T47D (cell line): ENCODE results near the gene NR6A1.

ENCODE experiments used
- DNase-seq, 2 experiments: peaks; one replicate each; pipeline versions ENCODE4 v3.0.0 to v3.0.0-alpha.2; 2011 to 2012; ENCODE audit warnings: low read depth in 1 of 2, low spot score in 1 of 2
- JUND ChIP-seq: IDR thresholded peaks from 2 replicates; pipeline ENCODE4 v1.6.1; 2012; ENCODE audit warnings: low read depth
- in situ Hi-C: cut with HindIII; loops from 2 replicates; pipeline ENCODE4 v1.10.0; 2016; ENCODE audit warnings: low sequenced_read_pairs, low pct_unique_long_range_greater_than_20kb

NR6A1 gene

DNA sequence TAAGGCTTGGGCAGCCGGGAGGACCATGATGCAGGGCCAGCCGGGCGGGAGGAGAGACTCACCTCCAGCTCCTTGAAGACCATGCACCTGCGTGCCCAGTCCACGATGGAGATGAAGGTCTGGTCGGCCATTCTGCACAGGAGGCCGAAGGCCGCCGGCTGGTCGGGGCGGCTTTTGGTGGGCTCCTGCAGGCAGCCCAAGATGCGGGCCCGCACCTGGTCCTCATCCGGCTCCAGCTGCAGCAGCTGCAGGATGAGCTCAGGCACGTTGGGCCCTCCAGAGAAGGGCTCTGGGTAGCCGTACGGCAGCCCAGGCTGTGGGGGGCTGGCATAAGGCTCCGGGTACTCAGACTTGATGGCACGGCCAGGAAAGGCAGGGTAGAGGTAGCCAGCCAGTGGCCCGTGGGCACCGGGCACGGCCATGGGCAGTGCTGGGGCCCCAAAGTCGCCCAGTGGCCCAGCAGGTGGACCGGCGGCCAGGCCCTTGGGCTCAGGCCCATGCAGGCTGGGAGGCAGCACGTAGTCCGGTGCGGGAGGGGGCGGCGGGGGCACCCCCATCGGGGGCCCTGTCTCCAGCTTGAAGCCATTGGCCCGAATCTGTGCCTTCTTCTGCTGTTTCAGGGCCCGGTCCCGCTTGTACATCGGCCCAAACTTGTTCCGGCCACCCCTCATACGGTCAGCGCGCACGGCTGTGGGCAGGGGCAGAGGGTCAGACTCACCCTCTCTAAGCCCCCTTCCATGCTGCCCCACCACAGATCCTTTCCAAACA lies 270.9 kb downstream of the NR6A1 start:
- in situ Hi-C loops: no loop called here
- DNase-seq: no peak
- no peak for TF ChIP-seq JUND

DNA sequence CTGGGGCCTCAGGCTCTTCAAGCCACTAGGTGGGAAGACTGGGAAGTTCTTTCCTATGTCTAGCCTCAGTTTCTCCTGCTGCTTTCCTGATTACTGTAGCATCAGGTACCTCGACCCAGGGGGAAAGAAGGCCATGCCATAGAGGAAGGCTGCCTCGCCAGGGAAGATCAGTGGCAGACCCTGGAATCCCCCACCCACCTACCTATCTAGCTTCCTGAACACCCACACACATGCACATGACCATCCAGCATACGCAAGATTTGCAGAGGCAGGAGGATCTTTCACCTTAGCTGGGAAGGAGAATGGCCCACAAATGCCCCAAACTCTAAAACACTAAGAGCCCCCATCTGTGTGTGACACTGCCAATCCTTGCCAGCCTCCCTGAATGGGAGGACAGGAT lies 271.9 kb downstream of the NR6A1 start:
- no peak for DNase-seq
- in situ Hi-C loops: no loop called here
- no peak for TF ChIP-seq JUND

DNA sequence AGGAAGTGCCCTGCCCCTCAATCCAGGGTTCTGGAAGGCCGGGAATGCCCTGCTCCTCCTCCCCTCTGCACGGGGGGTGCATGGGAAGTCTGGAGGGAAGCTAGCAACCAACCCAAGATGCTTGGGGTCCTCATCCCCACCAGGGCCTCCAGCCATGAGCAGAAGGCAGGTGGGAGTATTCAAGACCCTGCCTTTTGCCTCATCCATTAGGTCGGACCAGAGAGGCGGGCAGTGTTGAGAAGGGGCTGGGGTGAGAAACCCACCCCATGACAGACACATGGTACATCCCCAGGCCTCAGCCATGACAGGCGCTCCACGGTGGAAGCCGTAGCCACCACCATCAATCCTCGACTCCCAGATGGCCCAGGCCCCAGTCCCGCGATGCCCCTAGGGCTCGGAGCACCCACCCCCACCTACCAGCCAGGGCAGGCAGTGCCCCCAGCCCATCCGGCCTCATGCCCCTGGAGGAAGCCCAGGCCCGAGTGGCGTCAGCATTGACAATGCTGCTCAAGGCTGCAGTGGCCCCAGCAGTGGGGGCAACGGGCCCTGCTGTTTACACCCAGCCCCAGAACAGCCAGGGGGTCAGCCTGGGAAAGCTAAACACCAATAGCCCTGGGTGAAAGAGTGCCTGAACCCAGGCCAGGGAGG lies 272.5 kb downstream of the NR6A1 start:
- in situ Hi-C loops: no loop called here
- TF ChIP-seq JUND: no peak
- no peak for DNase-seq

DNA sequence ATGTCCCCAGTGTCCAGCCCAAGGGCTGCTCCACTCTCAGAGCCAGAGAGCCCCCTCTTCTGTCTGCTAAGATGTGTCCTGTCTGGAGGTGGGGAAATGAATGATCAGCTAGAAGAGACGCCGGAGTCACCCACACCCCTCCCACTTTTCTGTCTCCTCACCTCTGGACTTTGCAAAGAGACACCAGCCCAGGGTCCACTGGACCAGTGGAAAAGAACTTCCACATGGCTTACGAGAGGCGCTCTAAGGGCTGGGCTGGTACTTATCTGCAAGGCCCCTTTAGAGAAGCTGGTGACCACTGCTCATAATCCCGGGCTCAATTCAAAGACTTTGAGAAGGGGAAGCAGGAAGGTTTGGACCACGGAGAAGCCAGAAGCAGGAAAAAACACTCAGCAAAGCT lies 273.1 kb downstream of the NR6A1 start:
- no peak for TF ChIP-seq JUND
- no peak for DNase-seq
- in situ Hi-C loops: no loop called here

DNA sequence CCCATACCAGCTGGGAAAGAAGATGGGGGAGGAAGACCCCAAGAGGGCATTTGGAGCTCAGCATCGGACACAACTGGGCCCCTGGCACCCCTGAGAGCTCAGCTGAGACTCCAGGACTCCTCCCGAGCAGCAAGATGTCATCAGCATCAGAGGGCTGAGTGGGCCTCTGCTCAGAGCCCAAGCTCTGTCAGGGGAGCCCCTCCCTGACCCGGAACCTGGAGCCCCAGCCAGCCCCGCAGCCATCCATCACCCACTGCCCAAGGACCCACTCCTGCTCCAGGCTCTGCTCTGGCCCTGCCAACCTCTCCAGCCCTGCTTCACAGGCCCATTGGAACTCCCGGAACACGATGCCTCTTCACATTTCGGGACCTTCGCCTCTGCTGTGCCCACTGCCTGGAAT lies 273.7 kb downstream of the NR6A1 start:
- in situ Hi-C loops: no loop called here
- no peak for TF ChIP-seq JUND
- no peak for DNase-seq

DNA sequence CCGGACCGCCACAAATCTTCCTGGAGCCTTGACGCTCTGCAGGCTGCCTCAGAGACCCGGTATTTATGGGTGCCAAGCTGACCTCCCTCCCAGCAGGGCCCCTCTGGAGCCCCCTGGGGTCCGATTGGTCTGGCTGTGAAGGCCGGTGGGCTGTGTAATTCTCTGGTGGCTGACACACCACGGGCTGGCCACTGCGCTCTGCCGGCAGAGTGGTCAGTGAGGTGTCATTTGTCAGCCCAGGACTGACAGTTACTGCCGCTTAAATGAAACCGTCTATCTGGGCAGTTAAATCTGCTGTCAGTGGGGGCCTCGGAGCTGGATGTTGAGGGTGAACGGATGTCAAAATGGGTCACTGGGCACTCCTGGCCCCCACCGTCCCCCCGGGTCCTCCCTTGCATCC lies 274.6 kb downstream of the NR6A1 start:
- TF ChIP-seq JUND: no peak
- in situ Hi-C loops: no loop called here
- DNase-seq: no peak

DNA sequence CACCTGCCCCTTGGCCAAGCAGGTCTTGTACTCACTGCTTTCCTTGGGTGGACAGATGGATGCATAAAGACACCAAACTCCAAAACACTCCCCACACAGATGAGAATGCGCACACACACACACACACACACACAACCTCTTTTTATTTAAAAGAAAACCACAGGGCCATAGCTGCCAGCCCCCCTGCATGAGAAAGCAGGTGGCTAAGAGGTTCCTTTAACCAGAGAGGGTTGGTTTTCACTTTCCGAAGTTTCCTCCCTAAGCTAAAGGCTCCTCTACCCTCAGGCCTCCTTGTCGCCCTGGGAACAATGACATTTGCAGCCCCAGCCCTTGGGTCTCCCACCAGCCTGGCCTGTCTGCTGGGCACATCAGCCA lies 275.0 kb downstream of the NR6A1 start:
- DNase-seq: no peak
- TF ChIP-seq JUND: no peak

DNA sequence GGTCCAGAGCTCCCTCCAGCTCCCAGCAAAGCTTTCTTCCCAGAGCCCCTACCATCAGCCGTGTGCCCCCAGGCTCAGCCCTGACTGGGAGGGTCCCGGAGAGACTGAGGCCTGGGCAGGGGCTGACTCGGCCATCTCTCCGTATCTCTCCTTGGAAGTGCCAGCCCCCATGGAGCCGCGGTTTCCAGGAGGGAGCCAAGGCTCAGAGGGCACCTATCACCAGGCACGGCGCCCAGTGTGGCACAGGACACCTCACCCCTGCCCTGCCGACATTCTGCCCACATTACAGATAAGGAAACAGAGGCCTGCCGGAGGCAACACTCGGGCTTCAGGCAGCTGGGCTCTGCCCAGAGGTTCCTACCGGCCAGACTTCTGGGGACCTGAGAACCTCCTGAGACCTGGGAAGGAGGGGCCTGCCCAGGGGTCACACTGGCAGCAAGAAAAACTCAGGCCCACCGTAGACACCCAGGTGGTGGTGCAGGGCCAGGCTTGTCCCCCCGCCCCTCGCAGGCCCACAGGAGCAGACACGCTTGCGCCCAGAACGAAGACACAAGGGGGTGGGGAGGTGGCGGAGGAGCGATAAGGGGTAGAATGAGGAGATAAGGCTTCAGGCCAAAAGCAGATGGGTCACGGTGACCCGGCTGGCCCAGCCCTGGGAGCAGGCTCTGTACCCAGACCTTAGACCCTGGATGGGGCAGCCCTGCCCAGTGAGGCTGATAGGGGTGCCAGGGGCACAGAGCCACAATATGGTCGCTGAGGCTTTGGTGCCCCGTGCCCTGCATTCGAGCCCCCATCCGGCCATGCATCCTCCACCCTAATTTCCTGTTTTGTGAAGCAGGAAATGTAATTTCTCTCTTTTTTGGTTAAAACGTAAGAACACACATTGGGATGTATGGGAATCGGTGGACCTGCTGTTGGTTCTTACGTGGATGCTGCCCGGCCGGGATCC lies 275.7 kb downstream of the NR6A1 start:
- no peak for TF ChIP-seq JUND
- no peak for DNase-seq
- in situ Hi-C loops: no loop called here

More for the DNA sequence above, 275.0 kb downstream of the NR6A1 start:
- in situ Hi-C loops: no loop called here

DNA sequence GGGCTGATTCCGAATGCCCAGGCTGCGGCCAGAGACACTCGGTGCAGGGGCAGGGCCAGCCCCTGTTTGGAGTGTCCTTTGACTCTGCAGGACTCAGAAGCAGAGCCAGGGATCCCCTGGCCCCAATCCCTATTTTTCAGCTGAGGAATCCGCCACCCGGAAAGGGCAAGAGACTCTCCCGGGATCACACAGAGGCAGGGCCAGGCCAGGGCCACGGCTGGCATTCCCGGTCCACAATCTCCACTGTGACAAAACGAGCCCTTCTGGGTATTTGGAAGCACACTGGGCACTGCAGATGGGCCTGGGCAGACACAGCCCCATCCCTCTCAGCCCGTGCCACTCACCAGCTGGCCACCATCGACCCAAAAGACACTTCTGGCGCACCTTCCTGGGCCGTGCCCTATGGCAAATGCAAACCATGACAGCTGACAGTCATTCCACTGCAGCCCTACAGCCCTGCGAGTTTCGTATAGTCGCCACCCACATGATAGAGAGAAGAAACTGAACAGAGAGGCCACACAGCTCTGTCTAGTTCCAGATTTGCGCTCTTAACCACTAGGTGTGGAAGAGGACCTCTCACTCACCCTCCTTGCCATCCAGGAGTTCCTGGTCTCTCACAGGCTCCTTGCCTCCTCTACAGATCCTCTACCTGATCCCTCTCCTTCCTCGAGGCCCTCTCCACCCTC lies 277.2 kb downstream of the NR6A1 start:
- in situ Hi-C loops: no loop called here
- DNase-seq: no peak
- TF ChIP-seq JUND: no peak

DNA sequence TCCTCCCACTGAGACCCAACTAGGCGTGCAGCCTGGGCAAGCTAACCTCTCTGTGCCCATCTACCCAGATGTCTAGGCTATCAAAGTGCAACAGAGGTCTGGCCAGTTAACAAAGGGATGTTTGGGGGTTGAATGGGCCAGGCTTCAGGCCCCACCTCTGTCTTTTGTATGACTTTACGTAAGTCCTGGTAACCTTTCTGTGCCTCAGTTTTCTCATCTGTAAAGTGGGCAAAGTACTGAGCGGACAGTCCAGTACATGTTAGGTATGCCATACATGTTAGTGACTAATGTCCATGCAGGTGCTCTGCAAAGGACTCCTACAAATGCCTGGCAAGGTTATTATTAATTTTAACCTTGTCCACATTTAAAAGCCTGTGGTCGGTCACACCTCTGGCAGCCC lies 277.9 kb downstream of the NR6A1 start:
- no peak for TF ChIP-seq JUND
- DNase-seq: no peak
- in situ Hi-C loops: no loop called here

DNA sequence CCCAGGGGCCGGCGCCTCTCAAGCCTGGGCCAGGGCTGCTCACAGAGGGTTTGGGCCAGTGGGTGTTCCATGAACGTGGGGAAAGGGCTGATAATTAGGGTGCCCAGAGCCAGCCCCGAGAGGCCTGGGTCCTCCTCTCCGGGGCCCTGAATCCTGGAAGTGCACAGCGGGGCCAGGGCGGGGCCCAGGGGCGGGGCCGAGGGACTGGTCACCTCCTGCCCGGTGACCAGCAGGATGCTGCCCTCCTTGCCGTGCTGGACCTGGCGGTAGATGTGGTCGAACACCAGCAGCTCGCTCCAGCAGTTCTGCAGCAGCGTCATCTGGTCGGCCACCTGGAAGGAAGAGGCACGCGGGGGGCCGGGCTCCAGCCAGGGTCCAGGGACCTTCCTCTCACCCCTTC lies 278.3 kb downstream of the NR6A1 start:
- in situ Hi-C loops: no loop called here
- TF ChIP-seq JUND: no peak
- no peak for DNase-seq
